Chondrocyte (in vitro differentiated cells): ENCODE results near the gene TLCD5. TPM values are rescaled to one million over a fixed set of nuclear protein-coding genes. Genes with fewer than 3 reads are reported as not detected.
A peak's percentile ranks its signal among the peaks of the same experiment; 100 is the strongest.

ENCODE experiments used
- DNase-seq: peaks from one replicate; pipeline ENCODE4 v3.0.0; 2021; ENCODE audit warnings: mixed read lengths, low spot score
- H3K27ac Mint-ChIP-seq: one replicate; pipeline ENCODE4 v1.8.0; 2021; ENCODE audit warnings: mild to moderate bottlenecking, moderate library complexity, mixed read lengths; ENCODE audit not compliant: unreplicated experiment
- H3K27me3 Mint-ChIP-seq: 2 replicates; pipeline ENCODE4 v1.8.0; 2021; ENCODE audit warnings: low read depth, mixed read lengths
- H3K36me3 Mint-ChIP-seq: 2 replicates; pipeline ENCODE4 v1.8.0; 2021; ENCODE audit warnings: low read depth, mixed read lengths
- H3K4me1 Mint-ChIP-seq: 2 replicates; pipeline ENCODE4 v1.8.0; 2021; ENCODE audit warnings: low read depth, mild to moderate bottlenecking, mixed read lengths
- H3K4me3 Mint-ChIP-seq: one replicate; pipeline ENCODE4 v1.8.0; 2021; ENCODE audit warnings: mild to moderate bottlenecking, moderate library complexity, mixed read lengths; ENCODE audit not compliant: unreplicated experiment
- H3K9me3 Mint-ChIP-seq: 2 replicates; pipeline ENCODE4 v1.8.0; 2021; ENCODE audit warnings: low read depth, mixed read lengths
- total RNA-seq: library from RNA; stranded (reverse); gene quantifications from 3 replicates; pipeline ENCODE4 v1.2.1, GENCODE V29; 2021
- TF ChIP-seq, protein P1 (sequence below): fragments of 200-600 bp; sonication (generic); IDR thresholded peaks from 2 replicates; pipeline ENCODE4 v1.5.0; 2021; ENCODE audit warnings: antibody characterized with exemption, mild to moderate bottlenecking, moderate library complexity

TLCD5 gene
- total RNA-seq, 1 donor from 2014 or later = 10.5 TPM

DNA sequence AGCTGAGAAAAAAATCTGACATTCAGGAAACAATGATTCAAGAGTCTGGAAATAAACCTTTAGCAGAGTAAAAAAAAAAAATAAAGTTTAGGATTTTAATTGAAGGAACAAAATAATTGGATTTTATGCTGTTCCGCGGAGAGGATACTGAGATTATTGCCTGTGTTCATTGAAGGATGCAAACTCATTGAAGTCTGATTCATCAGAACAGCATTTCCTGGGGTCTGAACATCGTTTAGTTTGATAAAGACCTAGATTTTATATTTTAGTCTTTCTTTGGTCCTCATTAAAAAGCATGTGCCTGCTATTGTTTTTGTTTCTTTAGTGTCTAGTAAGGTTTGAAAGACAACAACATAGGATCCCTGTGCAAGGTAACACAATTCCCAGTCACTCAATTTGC lies 4.5 kb downstream of the TLCD5 start:
- Mint-ChIP-seq H3K27ac (no peak overlapping the region), H3K27me3 (no peaks in the 10 kb centered on the region), H3K9me3 (no peaks in the 10 kb centered on the region), H3K4me3 (no peak overlapping the region), H3K36me3 (peaks cover 3% of the 10 kb centered on the region), H3K4me1 (peaks cover 82% of the 10 kb centered on the region)
- TF ChIP-seq, protein P1, sequence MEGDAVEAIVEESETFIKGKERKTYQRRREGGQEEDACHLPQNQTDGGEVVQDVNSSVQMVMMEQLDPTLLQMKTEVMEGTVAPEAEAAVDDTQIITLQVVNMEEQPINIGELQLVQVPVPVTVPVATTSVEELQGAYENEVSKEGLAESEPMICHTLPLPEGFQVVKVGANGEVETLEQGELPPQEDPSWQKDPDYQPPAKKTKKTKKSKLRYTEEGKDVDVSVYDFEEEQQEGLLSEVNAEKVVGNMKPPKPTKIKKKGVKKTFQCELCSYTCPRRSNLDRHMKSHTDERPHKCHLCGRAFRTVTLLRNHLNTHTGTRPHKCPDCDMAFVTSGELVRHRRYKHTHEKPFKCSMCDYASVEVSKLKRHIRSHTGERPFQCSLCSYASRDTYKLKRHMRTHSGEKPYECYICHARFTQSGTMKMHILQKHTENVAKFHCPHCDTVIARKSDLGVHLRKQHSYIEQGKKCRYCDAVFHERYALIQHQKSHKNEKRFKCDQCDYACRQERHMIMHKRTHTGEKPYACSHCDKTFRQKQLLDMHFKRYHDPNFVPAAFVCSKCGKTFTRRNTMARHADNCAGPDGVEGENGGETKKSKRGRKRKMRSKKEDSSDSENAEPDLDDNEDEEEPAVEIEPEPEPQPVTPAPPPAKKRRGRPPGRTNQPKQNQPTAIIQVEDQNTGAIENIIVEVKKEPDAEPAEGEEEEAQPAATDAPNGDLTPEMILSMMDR = no peak
- DNase-seq = no peak

DNA sequence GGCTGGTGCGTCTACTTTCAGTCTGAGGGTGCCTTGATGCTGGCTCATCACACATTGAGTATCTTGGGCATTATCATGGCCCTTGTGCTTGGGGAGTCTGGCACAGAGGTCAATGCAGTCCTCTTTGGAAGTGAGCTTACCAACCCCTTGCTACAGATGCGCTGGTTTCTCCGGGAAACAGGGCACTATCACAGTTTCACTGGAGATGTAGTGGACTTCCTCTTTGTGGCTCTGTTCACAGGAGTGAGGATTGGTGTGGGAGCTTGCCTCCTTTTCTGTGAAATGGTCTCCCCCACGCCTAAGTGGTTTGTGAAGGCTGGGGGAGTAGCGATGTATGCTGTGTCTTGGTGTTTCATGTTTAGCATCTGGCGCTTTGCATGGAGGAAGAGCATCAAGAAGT lies 4.9 kb downstream of the TLCD5 start:
- H3K4me1 Mint-ChIP-seq = peaks cover 82% of the 10 kb centered on the region

DNA sequence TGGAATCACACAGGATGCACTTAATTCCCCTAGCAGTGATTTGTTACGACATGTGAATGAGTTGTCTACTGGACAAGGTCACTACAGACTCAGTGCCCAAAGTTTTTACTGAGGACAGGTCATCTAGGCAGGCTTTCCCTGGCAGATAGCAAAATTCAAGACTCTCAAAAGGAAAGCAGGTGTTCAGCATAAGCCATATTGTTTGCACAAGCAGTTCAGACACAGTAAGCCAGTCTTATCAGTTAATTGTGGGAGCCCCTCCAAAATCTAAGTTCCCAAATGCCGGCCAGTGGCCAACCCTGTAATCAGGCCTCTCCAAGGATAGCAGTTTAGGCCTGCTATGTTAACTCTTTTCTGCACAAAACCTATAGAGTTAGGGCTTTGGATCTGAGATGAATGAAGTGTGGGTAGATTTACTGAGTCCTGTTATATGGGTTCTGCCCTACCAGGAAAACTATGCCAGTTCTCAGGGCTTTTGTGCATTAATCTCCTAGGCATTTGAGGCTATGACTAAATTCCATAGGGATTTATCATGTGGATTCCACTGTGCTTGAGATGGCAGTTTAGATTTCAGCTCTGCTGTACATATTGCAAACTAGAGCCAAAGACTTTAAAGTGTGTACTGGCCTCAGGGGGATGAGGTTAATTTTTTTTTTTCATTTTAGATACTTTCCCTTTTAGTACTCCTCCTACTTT lies 6.3 kb downstream of the TLCD5 start:
- no peaks in the 10 kb centered on the region for H3K9me3 Mint-ChIP-seq
- H3K27me3 Mint-ChIP-seq = no peaks in the 10 kb centered on the region
- peak overlapping the region; percentile 96 for H3K27ac Mint-ChIP-seq
- H3K36me3 Mint-ChIP-seq = peaks cover 3% of the 10 kb centered on the region
- TF ChIP-seq, protein P1 = no peak
- peak overlapping the region; percentile 35 for H3K4me3 Mint-ChIP-seq
- peaks cover 75% of the 10 kb centered on the region for H3K4me1 Mint-ChIP-seq
- no peak for DNase-seq

More for the DNA sequence above, 4.9 kb downstream of the TLCD5 start:
- H3K9me3 Mint-ChIP-seq = no peaks in the 10 kb centered on the region
- no peak for DNase-seq
- H3K27ac Mint-ChIP-seq = peak overlapping the region; percentile 96
- H3K36me3 Mint-ChIP-seq = peaks cover 3% of the 10 kb centered on the region
- TF ChIP-seq, protein P1 = no peak
- H3K27me3 Mint-ChIP-seq = no peaks in the 10 kb centered on the region
- H3K4me3 Mint-ChIP-seq = no peak overlapping the region

DNA sequence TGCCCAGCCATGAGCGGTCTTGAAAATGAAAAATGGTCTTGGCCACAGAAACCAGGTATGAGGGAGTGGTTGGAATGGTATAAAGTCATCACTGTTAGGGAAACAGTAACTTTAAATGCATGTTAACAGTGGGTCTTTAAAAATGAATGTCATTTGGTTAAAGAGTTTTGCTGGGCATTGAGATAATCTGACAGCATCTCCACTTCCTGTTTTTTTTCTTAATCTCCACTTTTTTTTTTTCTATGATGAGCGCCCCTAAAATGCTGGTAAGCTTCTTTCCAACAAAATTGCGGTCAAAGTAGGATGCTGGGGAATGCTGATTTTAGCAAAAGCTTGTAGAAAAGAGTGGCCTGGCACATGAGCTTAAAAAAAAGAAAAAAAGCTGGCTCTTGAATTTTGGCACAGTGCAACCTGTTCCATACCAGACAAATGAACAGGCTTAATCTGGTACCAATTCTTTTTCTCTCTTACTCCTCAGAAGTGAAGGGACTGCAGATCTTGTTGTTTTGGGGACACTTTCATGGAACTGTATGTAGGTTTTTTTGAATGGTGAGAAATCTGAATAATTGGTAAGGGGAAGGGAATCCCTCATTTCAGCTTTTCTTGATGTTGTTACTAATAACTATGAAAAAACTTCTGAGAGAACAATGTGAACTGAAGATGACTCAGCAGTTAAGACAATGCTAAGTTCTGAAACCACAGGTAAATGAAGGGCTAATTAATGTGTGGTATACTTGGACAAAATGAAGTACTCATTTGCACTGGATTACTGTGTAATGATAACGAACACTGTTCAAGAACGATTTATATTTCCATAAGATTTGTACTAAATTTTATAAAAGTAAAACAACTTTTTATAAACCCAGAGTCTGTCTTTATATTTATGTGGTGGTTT lies 8.0 kb downstream of the TLCD5 start:
- Mint-ChIP-seq H3K27me3 (no peaks in the 10 kb centered on the region), H3K27ac (peak overlapping the region; percentile 96), H3K4me3 (no peak overlapping the region), H3K9me3 (no peaks in the 10 kb centered on the region), H3K36me3 (peaks cover 3% of the 10 kb centered on the region), H3K4me1 (peaks cover 65% of the 10 kb centered on the region)
- TF ChIP-seq, protein P1 = no peak
- DNase-seq = no peak

DNA sequence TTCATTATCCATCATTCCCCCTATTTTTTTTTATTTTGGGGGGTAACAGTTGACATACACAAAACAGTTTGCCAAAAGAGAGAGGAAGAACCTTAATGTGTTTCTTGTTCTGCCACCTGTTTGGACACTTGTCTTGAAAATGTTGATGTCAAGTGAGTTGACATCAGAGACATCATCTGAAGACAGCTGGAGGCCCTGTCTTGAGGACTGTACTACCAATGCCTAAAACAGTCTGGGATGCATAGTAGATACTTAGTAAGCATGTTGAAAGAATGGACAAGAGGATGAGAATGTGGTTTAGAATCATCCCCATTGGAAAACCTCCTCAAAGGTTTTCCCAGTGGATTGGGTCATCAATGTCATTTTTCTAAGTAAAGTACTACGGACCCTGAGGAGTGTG lies 8.7 kb downstream of the TLCD5 start:
- peaks cover 3% of the 10 kb centered on the region for H3K36me3 Mint-ChIP-seq
- H3K4me3 Mint-ChIP-seq = no peak overlapping the region
- DNase-seq = no peak
- TF ChIP-seq, protein P1 = no peak
- peaks cover 65% of the 10 kb centered on the region for H3K4me1 Mint-ChIP-seq
- H3K27ac Mint-ChIP-seq = no peak overlapping the region
- no peaks in the 10 kb centered on the region for H3K27me3 Mint-ChIP-seq
- H3K9me3 Mint-ChIP-seq = no peaks in the 10 kb centered on the region
